Hindlimb muscle (tissue), 1 donor: ENCODE data around the gene ITPRIP. TPM values are rescaled to one million over a fixed set of nuclear protein-coding genes. Genes with fewer than 3 reads are reported as not detected.
A peak's percentile ranks its signal among the peaks of the same experiment; 100 is the strongest.

Source experiments
- DNase-seq: peaks from one replicate; pipeline ENCODE4 v3.0.0-alpha.2; 2013
- polyA plus RNA-seq: library from polyadenylated mRNA; unstranded; fragments of 120-200 nt; gene quantifications from one replicate; pipeline ENCODE4 v1.2.1, GENCODE V29; 2013; ENCODE audit not compliant: insufficient read length

Gene ITPRIP
- polyA plus RNA-seq, 1 donor, result 9.7 TPM

GRCh38 chr10:104340111-104340526 lies 1.9 kb upstream of the ITPRIP start:
- DNase-seq, result no peak

GRCh38 chr10:104339469-104340110 lies 1.3 kb upstream of the ITPRIP start:
- DNase-seq, result peak; percentile 89

GRCh38 chr10:104337521-104337984 lies 712 bp downstream of the ITPRIP start:
- DNase-seq, result no peak

GRCh38 chr10:104336821-104337467 lies 1.3 kb downstream of the ITPRIP start:
- DNase-seq, result no peak

GRCh38 chr10:104334965-104335650 lies 3.2 kb downstream of the ITPRIP start:
- DNase-seq, result no peak

GRCh38 chr10:104334561-104334960 lies 3.7 kb downstream of the ITPRIP start:
- no peak for DNase-seq

GRCh38 chr10:104333728-104334373 lies 4.4 kb downstream of the ITPRIP start:
- DNase-seq, result no peak

- DNase-seq, result no peak
These were observed 5.1 kb downstream of the ITPRIP start for GRCh38 chr10:104333032-104333727.

- no peak for DNase-seq
These were observed 5.8 kb downstream of the ITPRIP start for GRCh38 chr10:104332243-104333031.

GRCh38 chr10:104331208-104331838 lies 6.9 kb downstream of the ITPRIP start:
- no peak for DNase-seq

GRCh38 chr10:104330168-104331110 lies 7.8 kb downstream of the ITPRIP start:
- peak; percentile 89 for DNase-seq

- no peak for DNase-seq
These were observed 8.5 kb downstream of the ITPRIP start for GRCh38 chr10:104329735-104330134.

GRCh38 chr10:104328896-104329710 lies 9.2 kb downstream of the ITPRIP start:
- DNase-seq, result peak; percentile 70

- no peak for DNase-seq
These were observed 9.7 kb downstream of the ITPRIP start for GRCh38 chr10:104328646-104328895.

- DNase-seq, result peak; percentile 84
These were observed 10.3 kb downstream of the ITPRIP start for GRCh38 chr10:104327745-104328645.

GRCh38 chr10:104326991-104327610 lies 11.2 kb downstream of the ITPRIP start:
- no peak for DNase-seq
